Psoas muscle (tissue), 8 donors: ENCODE measurements around the gene PTPRK. TPM values are rescaled to one million over a fixed set of nuclear protein-coding genes. Genes with fewer than 3 reads are reported as not detected.

Experiments
- ATAC-seq, 4 donors: fragments of 200-7000 bp; cut with Tn5 transposase; one replicate each; pipeline ENCODE4 v1.9.1; 2020; ENCODE audit warnings: moderate library complexity in 3 of 4, mild to moderate bottlenecking in 2 of 4
- DNase-seq, 2 donors: peaks; one replicate each; pipeline ENCODE4 v3.0.0-alpha.2; 2020
- H3K27ac ChIP-seq: fragments of 200-600 bp; one replicate; pipeline ENCODE4 v1.8.0; 2022
- H3K27me3 ChIP-seq, 3 donors: fragments of 200-600 bp in 1 of 3; one replicate each; pipeline versions ENCODE4 v1.6.1 to v1.8.0; 2013 to 2022; ENCODE audit warnings: low read length in 2 of 3, mild to moderate bottlenecking in 2 of 3, moderate library complexity in 1 of 3; ENCODE audit not compliant: insufficient read depth in 3 of 3
- H3K36me3 ChIP-seq, 2 donors: fragments of 200-600 bp in 1 of 2; one replicate each; pipeline versions ENCODE4 v1.6.1 to v1.8.0; 2013 to 2022; ENCODE audit warnings: low read depth in 1 of 2, mild to moderate bottlenecking in 1 of 2, moderate library complexity in 1 of 2; ENCODE audit not compliant: insufficient read depth in 1 of 2
- H3K4me1 ChIP-seq: fragments of 200-600 bp; one replicate; pipeline ENCODE4 v1.8.0; 2022
- H3K4me3 ChIP-seq: fragments of 200-600 bp; one replicate; pipeline ENCODE4 v1.8.0; 2022; ENCODE audit warnings: mild to moderate bottlenecking
- H3K9me3 ChIP-seq: fragments of 200-600 bp; one replicate; pipeline ENCODE4 v1.8.0; 2022
- WGBS, 3 donors: extraction: QIAGEN DNeasy Blood & Tissue Kit; methylation state at CpG; one replicate each; pipeline versions ENCODE4 v1.1.6 to v1.1.7; 2013; 5-methylcytosine and 5-hydroxymethylcytosine counted together
- intact Hi-C, 2 donors: fragments of 100-400 bp; cut with DNase I; formaldehyde crosslinking; loops; one replicate each; pipeline versions ENCODE4 v1.11.0 to v1.14.2; 2022
- polyA plus RNA-seq, 3 donors: library from polyadenylated mRNA; stranded (reverse); fragments of 200-250 nt; gene quantifications; one replicate each; pipeline ENCODE4 v1.2.3, GENCODE V29; 2013
- total RNA-seq, 4 donors: library from RNA; stranded (reverse); fragmentation: NEBNext Ultra II Directional in 2 of 4; extraction: Animal tissue kit (Norgen Biotek cat#: 25700) in 2 of 4; gene quantifications; one replicate each; pipeline versions ENCODE4 v1.2.1 to v1.2.4, GENCODE V29; 2021 to 2023
- TF ChIP-seq, protein P1 (sequence below): fragments of 200-600 bp; IDR thresholded peaks from one replicate; pipeline ENCODE4 v1.8.0; 2022; ENCODE audit warnings: antibody characterized with exemption
- donor health status: healthy with polysubstance abuse.
- donor health status: DM: no; HTN: no; CAD: no; lungs with moderate emphysema.
- donor health status: Bipolar disorder and iron deficiency.
- donor health status: healthy.
- donor health status: DM: yes; HTN: yes; CAD: no.
- donor health status: DM: no; HTN: no; CAD: no.
- donor health status: DM: no; HTN: no; CAD: no.
- donor health status: DM: yes; HTN: yes; CAD: no.

The PTPRK gene
- total and polyA plus RNA-seq, 7 donors: 3.2 to 10.6 (median 9.1) TPM

DNA sequence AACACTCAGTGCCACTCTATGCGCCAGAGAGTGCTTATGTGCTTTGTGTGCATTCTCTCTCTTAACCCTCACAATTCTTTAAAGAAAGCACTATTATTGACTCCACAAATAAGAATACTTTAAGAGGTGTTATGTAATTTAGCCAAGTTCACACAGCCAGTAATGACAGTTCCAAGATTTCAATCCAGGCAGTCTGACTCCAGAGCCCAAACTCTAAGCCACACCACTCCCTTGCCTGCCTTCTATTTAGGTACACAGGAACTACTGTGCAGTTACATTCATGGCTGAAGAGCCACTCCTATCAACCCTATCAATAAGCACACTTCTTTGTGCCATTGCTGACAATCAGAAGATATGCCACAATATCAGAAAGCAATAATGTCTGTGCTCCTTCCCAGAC is 93.3 kb downstream of the PTPRK start:
- intact Hi-C loops: loop anchor here in 1 of 2 donors (5.0 kb wide), 1 partner anchor 90 kb away; no protein-coding TSS in a partner anchor
- WGBS, 3 donors: 97 to 98% (median 97%) methylated on average over 1 of the region's 1 CpG
- TF ChIP-seq, protein P1, sequence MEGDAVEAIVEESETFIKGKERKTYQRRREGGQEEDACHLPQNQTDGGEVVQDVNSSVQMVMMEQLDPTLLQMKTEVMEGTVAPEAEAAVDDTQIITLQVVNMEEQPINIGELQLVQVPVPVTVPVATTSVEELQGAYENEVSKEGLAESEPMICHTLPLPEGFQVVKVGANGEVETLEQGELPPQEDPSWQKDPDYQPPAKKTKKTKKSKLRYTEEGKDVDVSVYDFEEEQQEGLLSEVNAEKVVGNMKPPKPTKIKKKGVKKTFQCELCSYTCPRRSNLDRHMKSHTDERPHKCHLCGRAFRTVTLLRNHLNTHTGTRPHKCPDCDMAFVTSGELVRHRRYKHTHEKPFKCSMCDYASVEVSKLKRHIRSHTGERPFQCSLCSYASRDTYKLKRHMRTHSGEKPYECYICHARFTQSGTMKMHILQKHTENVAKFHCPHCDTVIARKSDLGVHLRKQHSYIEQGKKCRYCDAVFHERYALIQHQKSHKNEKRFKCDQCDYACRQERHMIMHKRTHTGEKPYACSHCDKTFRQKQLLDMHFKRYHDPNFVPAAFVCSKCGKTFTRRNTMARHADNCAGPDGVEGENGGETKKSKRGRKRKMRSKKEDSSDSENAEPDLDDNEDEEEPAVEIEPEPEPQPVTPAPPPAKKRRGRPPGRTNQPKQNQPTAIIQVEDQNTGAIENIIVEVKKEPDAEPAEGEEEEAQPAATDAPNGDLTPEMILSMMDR: no peak
- H3K36me3 ChIP-seq: no peaks in the 10 kb centered on the region
- no peak for ATAC-seq
- no peaks in the 10 kb centered on the region for H3K4me1 ChIP-seq
- H3K27me3 ChIP-seq: no peaks in the 10 kb centered on the region
- H3K27ac ChIP-seq: no peak overlapping the region
- H3K9me3 ChIP-seq: no peaks in the 10 kb centered on the region
- H3K4me3 ChIP-seq: no peak overlapping the region
- no peak for DNase-seq

DNA sequence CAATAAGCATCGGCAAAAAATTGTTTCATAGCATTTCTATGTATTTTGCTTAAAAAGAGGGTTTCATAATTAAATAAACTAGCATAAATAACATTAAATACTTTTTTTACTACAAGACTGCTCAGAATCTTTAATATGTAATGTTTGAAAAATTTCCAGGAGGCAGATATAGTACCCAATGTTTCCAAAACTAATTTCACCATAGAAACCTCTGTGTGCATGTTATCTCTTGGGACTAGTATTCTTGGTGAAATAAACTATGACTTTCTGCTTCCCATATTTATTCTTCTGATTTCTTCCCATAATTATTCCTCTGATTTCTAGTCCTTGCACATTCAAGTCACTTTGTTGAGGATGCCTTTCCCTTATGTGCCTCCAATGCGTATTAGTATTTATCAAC is 94.5 kb downstream of the PTPRK start:
- Histone ChIP-seq H3K4me1 (peaks cover 3% of the 10 kb centered on the region), H3K27ac (no peak overlapping the region)
- ATAC-seq: no peak

DNA sequence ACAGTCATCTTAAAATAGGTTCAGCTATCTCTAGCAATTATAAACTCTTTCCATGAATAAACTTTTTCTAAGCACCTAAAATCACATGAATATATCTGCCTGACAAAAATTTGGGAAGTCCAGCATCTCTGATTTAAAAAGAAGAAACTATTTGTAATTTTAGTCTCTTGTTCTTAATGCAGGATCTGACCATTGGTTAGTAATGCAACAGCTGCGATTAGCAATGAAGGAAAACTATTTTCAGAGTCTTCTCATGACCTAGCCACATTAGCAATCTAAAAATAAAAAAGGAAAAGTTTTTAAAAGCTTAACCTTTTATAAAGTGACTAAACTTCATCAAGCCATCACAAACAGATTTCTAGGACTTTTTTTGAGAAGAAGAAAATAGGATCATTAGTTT is 97.5 kb downstream of the PTPRK start:
- Histone ChIP-seq H3K36me3 (no peaks in the 10 kb centered on the region), H3K27me3 (no peaks in the 10 kb centered on the region), H3K4me3 (no peak overlapping the region), H3K27ac (no peak overlapping the region), H3K4me1 (peaks cover 5% of the 10 kb centered on the region), H3K9me3 (no peaks in the 10 kb centered on the region)
- intact Hi-C loops: no loop called here
- ATAC-seq: peak in 2 of 4 donors; percentile 46 to 73
- TF ChIP-seq, protein P1: no peak
- DNase-seq: no peak
- 23 to 39% (median 24%) methylated on average over 1 of the region's 1 CpG for WGBS, 3 donors

More for the DNA sequence above, 94.5 kb downstream of the PTPRK start:
- Histone ChIP-seq H3K36me3 (no peaks in the 10 kb centered on the region), H3K27me3 (no peaks in the 10 kb centered on the region), H3K9me3 (no peaks in the 10 kb centered on the region), H3K4me3 (no peak overlapping the region)
- intact Hi-C loops: loop anchor here in 1 of 2 donors (5.0 kb wide), 1 partner anchor 91 kb away; no protein-coding TSS in a partner anchor
- WGBS, 3 donors: 86 to 87% (median 87%) methylated on average over 2 of the region's 2 CpGs
- TF ChIP-seq, protein P1: no peak
- no peak for DNase-seq

DNA sequence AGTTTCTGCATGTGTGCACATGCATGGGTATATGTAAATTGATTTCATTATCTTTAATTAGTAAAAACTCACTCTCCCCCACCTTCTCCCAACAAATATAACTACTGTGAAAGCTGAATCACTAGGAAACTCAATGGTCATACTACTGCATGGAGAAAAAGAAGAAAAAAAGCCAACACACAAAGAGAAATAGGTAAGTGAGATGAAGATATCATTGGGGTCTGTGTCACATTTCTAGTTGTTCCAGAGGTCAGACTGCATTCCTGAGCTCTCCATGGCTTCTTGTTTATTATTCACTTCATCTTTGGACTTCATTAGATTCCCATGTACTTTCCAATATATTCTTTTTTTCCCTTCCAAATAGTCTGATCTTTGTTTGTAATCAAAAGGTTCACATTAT is 98.2 kb downstream of the PTPRK start:
- Histone ChIP-seq H3K4me3 (no peak overlapping the region), H3K36me3 (no peaks in the 10 kb centered on the region), H3K27me3 (no peaks in the 10 kb centered on the region), H3K27ac (no peak overlapping the region), H3K4me1 (peaks cover 5% of the 10 kb centered on the region), H3K9me3 (no peaks in the 10 kb centered on the region)
- ATAC-seq (no peak), DNase-seq (no peak)
- TF ChIP-seq, protein P1: no peak
- intact Hi-C loops: no loop called here

DNA sequence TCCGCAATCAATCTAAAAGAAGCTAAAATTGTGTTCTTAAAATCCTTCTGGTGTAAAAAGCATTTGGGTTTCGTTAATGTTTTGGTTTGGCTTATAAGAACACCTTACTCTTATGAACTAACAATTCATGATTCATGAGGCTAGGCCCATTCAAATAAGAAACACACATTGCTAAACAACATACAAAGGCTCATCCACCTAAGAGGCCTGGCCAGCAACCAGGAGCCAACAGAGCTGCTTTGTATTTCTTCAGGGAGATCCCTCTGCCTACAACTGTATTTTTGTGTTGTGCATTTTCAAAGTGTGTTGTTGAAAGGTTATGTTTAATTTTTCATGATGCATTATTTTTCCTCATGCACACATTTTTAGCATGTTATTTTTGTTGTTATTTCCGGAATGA is 98.6 kb downstream of the PTPRK start:
- ATAC-seq (no peak), DNase-seq (no peak)
- intact Hi-C loops: no loop called here
- TF ChIP-seq, protein P1: no peak
- no peaks in the 10 kb centered on the region for H3K27me3 ChIP-seq
- H3K27ac ChIP-seq: no peak overlapping the region
- H3K9me3 ChIP-seq: no peaks in the 10 kb centered on the region
- WGBS, 3 donors: 85 to 95% (median 91%) methylated on average over 3 of the region's 3 CpGs
- H3K4me1 ChIP-seq: peaks cover 5% of the 10 kb centered on the region
- H3K4me3 ChIP-seq: no peak overlapping the region
- no peaks in the 10 kb centered on the region for H3K36me3 ChIP-seq
